ENCODE measurements around the gene PPP1CB. TPM values are rescaled to one million over a fixed set of nuclear protein-coding genes. Genes with fewer than 3 reads are reported as not detected.

Gene PPP1CB
- total RNA-seq, 4 donors from 2014 or later = 141 to 315 (median 195) TPM

DNA sequence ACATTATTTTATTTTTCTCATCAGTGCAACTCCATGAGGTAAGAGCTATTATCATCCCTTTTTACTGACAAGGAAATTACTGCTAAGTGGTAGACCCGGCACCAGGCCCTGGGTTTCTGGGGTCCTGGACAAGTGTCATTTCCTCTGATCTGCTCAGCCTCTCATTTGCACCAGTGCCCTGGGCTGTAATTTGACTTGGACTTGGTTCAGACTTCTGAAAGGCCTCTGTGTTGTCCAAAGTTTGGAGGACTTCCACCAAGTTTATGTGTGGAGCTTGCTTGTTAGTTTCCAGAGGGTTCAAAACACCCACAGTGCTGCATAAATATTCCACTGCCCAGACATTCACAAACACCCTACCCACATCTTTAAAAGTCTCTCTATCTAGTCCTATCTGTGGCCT lies 44.0 kb upstream of the PPP1CB start:
- Histone ChIP-seq H3K9me3 (no peaks in the 10 kb centered on the region), H3K4me3 (no peak overlapping the region), H3K27me3 (no peaks in the 10 kb centered on the region), H3K36me3 (no peaks in the 10 kb centered on the region), H3K4me1 (peaks cover 3 to 18% (median 3%) of the 10 kb centered on the region in 3 donors), H3K27ac (no peak overlapping the region)
- TF ChIP-seq POLR2A (IDR thresholded peaks at IDR 0.05) = no peak
- TF ChIP-seq, protein P1, sequence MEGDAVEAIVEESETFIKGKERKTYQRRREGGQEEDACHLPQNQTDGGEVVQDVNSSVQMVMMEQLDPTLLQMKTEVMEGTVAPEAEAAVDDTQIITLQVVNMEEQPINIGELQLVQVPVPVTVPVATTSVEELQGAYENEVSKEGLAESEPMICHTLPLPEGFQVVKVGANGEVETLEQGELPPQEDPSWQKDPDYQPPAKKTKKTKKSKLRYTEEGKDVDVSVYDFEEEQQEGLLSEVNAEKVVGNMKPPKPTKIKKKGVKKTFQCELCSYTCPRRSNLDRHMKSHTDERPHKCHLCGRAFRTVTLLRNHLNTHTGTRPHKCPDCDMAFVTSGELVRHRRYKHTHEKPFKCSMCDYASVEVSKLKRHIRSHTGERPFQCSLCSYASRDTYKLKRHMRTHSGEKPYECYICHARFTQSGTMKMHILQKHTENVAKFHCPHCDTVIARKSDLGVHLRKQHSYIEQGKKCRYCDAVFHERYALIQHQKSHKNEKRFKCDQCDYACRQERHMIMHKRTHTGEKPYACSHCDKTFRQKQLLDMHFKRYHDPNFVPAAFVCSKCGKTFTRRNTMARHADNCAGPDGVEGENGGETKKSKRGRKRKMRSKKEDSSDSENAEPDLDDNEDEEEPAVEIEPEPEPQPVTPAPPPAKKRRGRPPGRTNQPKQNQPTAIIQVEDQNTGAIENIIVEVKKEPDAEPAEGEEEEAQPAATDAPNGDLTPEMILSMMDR (IDR thresholded peaks at IDR 0.05) = no peak
- intact Hi-C loops (cut with DNase I) = no loop called here
- no peak for DNase-seq
- WGBS, 2 donors = 75 to 83% methylated on average over 1 of the region's 1 CpG

DNA sequence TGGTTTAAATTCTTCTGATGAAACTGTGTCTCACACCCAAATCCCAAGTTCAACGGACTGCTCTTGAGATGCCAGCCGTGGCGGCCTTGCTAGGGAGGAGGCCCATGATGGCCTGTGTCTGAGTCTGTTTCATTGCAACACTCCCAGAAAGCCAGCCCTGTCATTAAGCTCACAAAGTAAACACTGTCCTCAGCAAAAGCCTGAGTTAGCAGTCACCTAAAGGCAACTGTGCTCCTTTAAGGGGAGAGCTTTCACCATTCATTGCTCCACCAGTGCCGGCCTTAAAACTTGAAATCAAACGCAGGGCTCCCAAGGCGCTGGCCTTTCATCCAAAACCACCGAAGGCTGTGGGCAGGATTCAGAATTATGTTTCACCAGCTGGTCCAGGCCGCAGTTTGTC lies 42.5 kb upstream of the PPP1CB start:
- H3K4me3 ChIP-seq = no peak overlapping the region
- H3K9me3 ChIP-seq = no peaks in the 10 kb centered on the region
- H3K36me3 ChIP-seq = no peaks in the 10 kb centered on the region
- H3K27ac ChIP-seq = peak overlapping the region in 3 of 4 donors; percentile 56 to 62 (median 57)
- intact Hi-C loops (cut with DNase I) = no loop called here
- TF ChIP-seq, protein P1 (IDR thresholded peaks at IDR 0.05) = no peak
- TF ChIP-seq POLR2A (IDR thresholded peaks at IDR 0.05) = no peak
- 77 to 79% methylated on average over 8 of the region's 8 CpGs for WGBS, 2 donors
- H3K27me3 ChIP-seq = no peaks in the 10 kb centered on the region
- H3K4me1 ChIP-seq = peaks cover 0 to 22% (median 3%) of the 10 kb centered on the region in 3 donors
- no peak for DNase-seq

DNA sequence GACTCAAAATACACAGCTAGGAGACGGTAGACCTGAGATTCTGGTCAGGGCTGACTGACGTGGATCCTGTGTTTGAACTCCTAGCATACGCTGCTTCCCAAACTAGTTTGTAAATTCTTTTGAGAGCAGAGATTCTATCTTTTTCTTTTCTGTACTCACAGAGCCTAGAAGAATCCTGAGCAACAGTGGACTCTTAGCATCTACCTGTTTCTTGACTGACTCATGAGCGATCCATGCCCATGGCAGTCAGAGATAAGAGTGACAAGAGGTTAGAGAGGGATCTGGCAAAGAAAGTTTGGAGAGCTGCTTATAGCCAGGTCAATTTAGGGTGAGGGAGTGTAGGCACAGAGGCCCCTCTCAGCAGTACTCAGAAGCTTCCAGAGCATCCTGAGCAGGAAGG lies 41.1 kb upstream of the PPP1CB start:
- WGBS, 2 donors = 93% methylated on average over 4 of the region's 4 CpGs
- no peaks in the 10 kb centered on the region for H3K27me3 ChIP-seq

DNA sequence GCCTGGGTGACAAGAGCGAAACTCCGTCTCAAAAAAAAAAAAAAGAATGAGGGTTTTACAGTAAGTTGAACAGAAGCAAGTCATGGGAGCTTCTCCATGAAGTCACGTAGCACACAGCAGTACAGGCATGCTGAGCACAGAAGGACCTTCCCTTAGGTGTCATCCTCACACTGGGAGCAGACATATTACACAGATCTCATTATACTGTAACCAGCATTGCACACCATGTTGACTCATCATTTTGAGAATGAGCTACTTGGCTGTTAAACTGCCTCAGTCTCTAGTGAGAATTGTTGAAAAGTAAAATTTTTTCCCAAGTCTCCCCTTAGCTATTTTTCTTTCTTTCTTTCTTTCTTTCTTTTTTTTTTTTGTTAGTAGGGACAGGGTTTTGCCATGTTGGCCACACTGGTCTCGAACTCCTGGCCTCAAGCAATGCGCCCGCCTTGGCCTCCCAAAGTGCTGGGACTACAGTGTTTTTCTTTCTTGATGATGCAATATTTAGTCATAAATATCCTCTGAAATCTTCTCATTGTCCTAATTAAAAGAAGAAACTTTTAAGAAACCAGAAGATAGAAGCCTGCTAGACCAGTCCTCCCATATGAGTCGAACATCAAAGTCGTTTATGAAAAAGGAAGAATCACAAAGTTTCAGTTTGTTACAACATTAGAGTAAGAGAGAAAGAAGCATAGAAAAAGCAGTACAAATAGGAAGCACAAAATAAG lies 37.9 kb upstream of the PPP1CB start:
- DNase-seq = no peak
- intact Hi-C loops (cut with DNase I) = no loop called here
- 63 to 64% methylated on average over 8 of the region's 8 CpGs for WGBS, 2 donors
- no peak overlapping the region for H3K4me3 ChIP-seq
- no peaks in the 10 kb centered on the region for H3K9me3 ChIP-seq
- H3K27me3 ChIP-seq = no peaks in the 10 kb centered on the region
- peaks cover 13 to 63% (median 28%) of the 10 kb centered on the region in 3 donors for H3K4me1 ChIP-seq
- peak overlapping the region in 3 of 4 donors; percentile 88 to 94 (median 92) for H3K27ac ChIP-seq
- no peaks in the 10 kb centered on the region for H3K36me3 ChIP-seq
- TF ChIP-seq POLR2A (IDR thresholded peaks at IDR 0.05) = no peak
- TF ChIP-seq, protein P1 (IDR thresholded peaks at IDR 0.05) = no peak

More for the DNA sequence above, 41.1 kb upstream of the PPP1CB start:
- H3K36me3 ChIP-seq = no peaks in the 10 kb centered on the region
- H3K27ac ChIP-seq = no peak overlapping the region
- intact Hi-C loops (cut with DNase I) = no loop called here
- H3K9me3 ChIP-seq = no peaks in the 10 kb centered on the region
- H3K4me1 ChIP-seq = peaks cover 1 to 37% (median 8%) of the 10 kb centered on the region in 3 donors
- no peak for DNase-seq
- H3K4me3 ChIP-seq = no peak overlapping the region
- TF ChIP-seq, protein P1 (IDR thresholded peaks at IDR 0.05) = no peak
- TF ChIP-seq POLR2A (IDR thresholded peaks at IDR 0.05) = no peak

- no peak for DNase-seq
- H3K27me3 ChIP-seq = no peaks in the 10 kb centered on the region
- WGBS, 2 donors = 8 to 11% methylated on average over 4 of the region's 4 CpGs
- H3K9me3 ChIP-seq = no peaks in the 10 kb centered on the region
- TF ChIP-seq, protein P1 (IDR thresholded peaks at IDR 0.05) = peak in 1 of 6 experiments; percentile 5
- no peak for TF ChIP-seq POLR2A (IDR thresholded peaks at IDR 0.05)
- intact Hi-C loops (cut with DNase I) = no loop called here
- H3K27ac ChIP-seq = peak overlapping the region; percentile 88 to 94 (median 91)
- peaks cover 13 to 72% (median 27%) of the 10 kb centered on the region in 3 donors for H3K4me1 ChIP-seq
- no peaks in the 10 kb centered on the region for H3K36me3 ChIP-seq
- peak overlapping the region in 1 of 4 donors; percentile 45 for H3K4me3 ChIP-seq
Measured at GRCh38 chr2:28716265-28716865, 35.3 kb upstream of the PPP1CB start.

Measured in esophagus squamous epithelium (tissue), 5 donors.